A204.1 (cell line): ENCODE results near the gene MALL.
A peak's percentile ranks its signal among the peaks of the same experiment; 100 is the strongest.
"Not testable (repeated sequence)": the region's sequence is repeated elsewhere in the genome, so short reads cannot be mapped to it uniquely, and the experiment has no call there.

Experiments
- FAIRE-seq: peaks from 2 replicates; lab custom pipeline; 2012; peaks lifted over from hg19 to GRCh38; lab: Jason Lieb, UNC

Gene MALL

DNA sequence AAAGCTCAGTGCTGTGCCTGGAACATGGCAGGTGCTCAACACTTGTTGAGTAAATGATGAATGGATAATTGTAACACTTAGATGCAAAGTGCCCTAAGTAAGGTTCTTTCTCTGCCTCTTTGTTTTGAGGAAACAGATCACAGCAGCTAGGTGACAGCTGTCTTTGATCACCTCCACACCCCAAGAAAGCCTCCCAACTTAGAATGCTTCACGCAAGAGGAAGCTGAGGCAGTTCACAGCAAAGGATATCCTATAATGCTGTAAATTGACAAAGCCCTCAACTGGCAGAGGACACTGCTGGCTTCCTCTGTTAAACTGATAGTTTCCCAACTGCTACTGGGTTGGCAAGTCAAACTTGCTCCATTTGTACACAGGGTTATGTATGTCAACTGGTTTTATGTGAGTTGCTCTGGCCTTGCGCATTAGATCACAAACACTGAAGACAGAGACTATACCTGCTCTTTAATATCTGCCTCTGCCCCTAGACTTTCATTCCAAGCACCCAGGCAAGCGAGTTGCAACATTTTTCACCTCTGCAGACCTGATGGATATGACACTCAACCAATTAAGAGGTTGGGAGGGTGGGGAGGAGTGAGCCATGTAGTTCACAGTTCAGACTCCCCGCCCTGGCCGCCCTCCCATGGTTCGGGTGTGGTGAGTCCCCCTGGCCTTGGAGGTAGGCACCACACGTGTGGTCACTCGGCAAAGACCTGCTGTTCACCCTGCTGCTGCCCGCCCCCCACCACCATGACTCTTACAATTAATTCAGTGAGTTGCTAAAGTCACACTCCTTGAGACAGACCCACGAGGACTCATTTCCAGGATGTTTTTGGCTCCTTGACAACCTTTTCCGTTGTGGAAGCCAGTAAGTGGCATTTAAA is 4.8 kb upstream of the MALL start:
- FAIRE-seq = no peak

GRCh38 chr2:110116033-110116710 is 550 bp upstream of the MALL start:
- peak; percentile 85 for FAIRE-seq

DNA sequence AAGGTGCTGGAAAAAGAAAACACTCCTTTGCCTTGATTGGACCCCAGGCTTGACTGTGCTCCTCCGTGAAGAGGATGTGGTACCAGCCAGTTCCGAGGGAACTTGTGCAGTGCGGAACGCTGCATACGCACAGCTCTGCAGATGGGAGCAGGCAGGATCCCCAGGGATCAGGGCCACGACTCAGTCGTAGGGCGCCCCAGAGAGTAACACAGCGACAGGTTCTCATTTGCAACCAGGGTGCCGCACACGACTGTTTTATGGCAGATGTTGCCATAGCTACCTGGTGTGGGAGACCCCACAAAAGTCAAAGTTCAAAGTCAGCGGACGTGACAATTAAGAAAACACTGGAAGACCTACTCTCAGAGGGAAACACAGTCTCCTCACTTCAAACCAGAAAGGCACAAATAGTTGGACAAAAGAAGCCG is 779 bp downstream of the MALL start:
- FAIRE-seq = no peak

DNA sequence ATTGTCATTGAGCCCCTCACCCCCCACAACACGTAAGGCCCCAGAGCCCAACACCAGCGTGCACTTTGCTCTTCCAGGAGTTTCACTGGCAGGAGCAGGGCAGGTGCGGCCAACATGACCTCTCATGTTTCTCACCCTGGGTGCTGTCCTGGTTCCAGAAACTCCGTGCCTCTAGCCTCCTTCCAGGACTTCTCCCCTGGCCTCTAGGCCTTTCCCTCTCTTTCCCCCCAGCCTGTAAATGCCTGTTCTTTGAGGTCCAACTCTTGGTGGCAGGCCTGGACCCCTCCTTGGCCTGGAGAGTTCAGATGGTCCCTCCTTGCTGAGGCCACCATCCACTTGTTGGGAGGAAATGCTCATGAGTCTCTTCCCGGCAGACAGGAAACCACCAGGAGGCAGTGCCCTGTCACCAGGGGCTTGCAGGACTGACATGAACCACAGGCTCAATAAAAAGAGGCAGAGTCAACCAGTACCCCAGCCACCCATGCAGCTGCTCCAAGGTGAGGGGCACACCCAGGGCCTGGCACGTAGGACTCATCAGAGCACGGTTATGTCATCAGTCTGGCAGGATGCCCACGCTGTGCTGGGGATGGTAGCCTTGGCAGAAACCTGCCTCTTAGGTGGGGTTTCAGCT is 1.5 kb downstream of the MALL start:
- no peak for FAIRE-seq

DNA sequence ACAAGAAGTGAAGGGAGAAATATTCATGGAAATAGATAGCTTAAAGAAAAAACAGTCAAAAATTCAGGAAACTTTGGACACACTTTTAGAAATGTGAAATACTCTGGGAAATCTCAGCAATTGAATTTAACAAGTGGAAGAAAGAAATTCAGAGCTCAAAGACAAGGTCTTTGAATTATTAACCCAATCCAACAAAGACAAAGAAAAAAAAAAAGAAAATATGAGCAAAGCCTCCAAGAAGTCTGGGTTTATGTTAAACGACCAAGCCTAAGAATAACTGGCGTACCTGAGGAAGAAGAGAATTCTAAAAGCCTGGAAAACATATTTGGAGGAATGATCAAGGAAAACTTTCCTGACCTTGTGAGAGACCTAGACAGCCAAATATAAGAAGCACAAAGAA is 7.3 kb downstream of the MALL start:
- FAIRE-seq = not testable (repeated sequence)

DNA sequence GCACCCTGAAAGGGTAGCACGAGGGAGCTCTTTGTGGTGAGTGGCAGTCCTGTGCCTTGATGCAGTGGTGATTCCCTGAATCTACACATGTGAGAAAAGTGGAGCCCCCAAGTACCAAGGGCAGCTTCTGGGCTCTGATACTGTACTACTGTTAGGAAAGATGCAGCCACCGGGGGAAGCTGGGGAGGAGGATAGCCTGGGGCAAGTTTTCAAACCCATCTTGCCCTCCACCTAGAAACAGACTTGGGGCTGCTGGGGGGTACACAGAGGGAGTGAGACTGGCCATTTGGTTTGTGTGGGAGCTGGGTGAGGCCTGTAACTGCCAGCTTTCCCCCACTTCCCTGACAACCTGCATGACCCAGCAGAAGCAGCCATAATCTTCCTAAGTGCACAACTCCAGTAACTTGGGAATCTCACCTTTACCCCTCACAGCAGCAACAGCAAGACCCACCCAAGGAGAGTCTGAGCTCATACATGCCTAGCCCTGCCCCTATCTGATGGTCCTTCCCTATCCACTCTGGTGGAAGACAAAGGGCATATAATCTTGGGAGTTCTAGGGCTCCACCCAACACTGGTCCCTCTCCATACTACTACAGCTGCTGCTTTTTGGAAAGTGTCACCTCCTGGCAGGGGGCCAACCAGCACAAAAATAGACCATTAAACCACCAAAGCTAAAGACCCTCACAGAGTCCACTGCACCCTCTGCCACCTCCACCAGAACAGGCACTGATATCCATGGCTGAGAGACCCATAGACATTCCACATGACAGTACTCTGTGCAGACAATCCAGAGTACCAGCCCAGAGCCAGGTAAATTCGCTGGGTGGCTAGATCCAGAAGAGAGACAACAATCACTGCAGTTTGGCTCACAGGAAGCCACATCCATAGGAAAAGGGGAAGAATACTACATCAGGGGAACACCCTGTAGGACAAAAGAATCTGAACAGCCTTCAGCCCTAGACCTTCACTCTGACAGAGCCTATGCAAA is 8.2 kb downstream of the MALL start:
- no peak for FAIRE-seq

GRCh38 chr2:110106642-110107041 is 9.0 kb downstream of the MALL start:
- no peak for FAIRE-seq

GRCh38 chr2:110105608-110106467 is 9.8 kb downstream of the MALL start:
- FAIRE-seq = peak; percentile 98

GRCh38 chr2:110105183-110105582 is 10.4 kb downstream of the MALL start:
- no peak for FAIRE-seq

- FAIRE-seq = peak; percentile 95
Measured at GRCh38 chr2:110104025-110104771, 11.4 kb downstream of the MALL start.

DNA sequence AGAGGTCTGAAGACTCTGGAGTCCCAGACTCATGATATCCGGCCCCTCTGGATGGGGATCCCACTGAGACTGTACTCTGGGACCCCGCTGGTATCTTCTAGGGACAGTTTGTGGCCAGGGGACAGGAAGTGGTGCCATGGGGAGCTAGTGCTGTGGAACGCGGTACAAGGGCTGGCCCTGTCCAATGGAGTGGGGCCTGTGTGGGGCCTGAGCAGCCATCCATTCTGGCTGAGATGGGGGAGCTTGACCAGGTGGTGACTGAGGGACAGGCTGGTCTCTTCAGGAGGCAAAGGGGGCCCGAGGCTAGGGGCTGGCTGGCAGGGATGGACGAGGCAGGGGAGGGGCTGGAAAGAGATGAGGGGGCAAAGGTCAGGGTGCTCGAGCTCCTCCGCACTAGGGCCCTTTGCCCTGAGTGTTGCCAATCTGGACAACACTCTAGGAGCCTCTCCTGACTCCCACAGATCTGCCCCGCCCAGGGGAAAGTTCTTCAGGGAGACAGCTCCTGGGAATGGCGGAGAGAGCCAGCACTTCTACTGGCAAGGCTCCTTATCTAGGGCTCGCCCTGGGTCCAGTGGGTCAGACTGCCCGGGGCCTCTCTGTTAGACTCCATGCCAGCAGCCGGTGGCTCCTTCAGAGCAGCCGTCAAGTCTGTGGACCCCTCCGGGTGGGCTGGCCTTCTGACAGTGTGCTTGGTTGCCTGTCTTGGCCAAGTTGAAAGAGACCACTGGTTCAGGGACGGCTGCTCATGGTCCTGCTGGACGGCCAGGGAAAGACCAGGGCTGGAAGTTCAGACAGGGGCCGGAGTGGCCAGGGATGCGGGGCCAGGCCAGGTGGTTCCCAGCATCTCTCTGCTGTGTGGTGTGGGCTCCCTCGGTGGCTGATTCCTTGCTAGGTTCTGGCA is 12.3 kb downstream of the MALL start:
- no peak for FAIRE-seq

GRCh38 chr2:110101901-110102803 is 13.5 kb downstream of the MALL start:
- no peak for FAIRE-seq

DNA sequence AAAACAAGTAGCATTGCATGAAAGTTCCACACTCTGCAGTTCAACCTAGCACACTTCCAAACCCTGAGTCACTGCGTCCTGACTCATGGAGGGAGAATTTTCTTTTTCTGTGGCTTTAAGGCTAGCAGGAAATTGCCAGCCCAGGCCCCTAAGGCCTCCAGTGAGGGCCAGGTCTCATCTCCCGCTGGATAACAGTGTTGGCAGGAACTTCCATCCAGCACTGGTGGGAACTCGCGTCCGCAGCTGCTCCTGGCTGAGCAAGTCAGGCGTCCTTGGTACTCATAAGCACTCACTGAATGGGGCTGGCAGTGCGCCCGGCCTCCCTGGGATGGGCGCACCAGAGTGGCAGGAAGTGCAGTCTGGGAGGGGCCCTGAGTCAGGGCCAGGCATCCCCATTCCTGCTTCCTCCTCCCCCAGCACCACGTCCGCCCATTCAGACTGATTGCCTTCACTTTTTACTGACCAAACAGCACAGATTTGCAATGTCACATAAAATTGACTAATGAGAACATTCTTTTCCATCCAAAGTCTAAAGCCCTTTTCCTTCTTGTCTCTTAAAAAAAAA is 14.3 kb downstream of the MALL start:
- FAIRE-seq = peak; percentile 98

GRCh38 chr2:110100880-110101279 is 14.7 kb downstream of the MALL start:
- FAIRE-seq = not testable (repeated sequence)

GRCh38 chr2:110100480-110100879 is 15.1 kb downstream of the MALL start:
- FAIRE-seq = no peak

- FAIRE-seq = no peak
Measured at GRCh38 chr2:110099471-110100225, 16.0 kb downstream of the MALL start.

GRCh38 chr2:110099038-110099425 is 16.6 kb downstream of the MALL start:
- FAIRE-seq = no peak
